ENCODE results near the gene HS3ST6.
"Not testable (repeated sequence)": the region's sequence is repeated elsewhere in the genome, so short reads cannot be mapped to it uniquely, and the experiment has no call there.

Gene HS3ST6

GRCh38 chr16:1946495-1947368 lies 28.5 kb upstream of the HS3ST6 start:
- DNase-seq (ENCODE audit: low read depth), result no peak

- no peak for DNase-seq (ENCODE audit: low read depth)
Observed at GRCh38 chr16:1945559-1946391, 27.6 kb upstream of the HS3ST6 start.

- no peak for DNase-seq (ENCODE audit: low read depth)
Observed at GRCh38 chr16:1944612-1945199, 26.5 kb upstream of the HS3ST6 start.

GRCh38 chr16:1942810-1943726 lies 24.9 kb upstream of the HS3ST6 start, which contains the start of gene MSRB1:
Gene MSRB1 (minus strand): TSS chr16:1943199. CDS start chr16:1943156, 43 bp downstream.
- DNase-seq (ENCODE audit: low read depth), result peak; percentile 98

- DNase-seq (ENCODE audit: low read depth), result no peak
Observed at GRCh38 chr16:1942047-1942809, 24.0 kb upstream of the HS3ST6 start.

- no peak for DNase-seq (ENCODE audit: low read depth)
Observed at GRCh38 chr16:1941162-1942046, 23.2 kb upstream of the HS3ST6 start.

- DNase-seq (ENCODE audit: low read depth), result no peak
Observed at GRCh38 chr16:1940273-1941161, 22.3 kb upstream of the HS3ST6 start.

GRCh38 chr16:1939833-1940232 lies 21.6 kb upstream of the HS3ST6 start:
- not testable (repeated sequence) for DNase-seq (ENCODE audit: low read depth)

- no peak for DNase-seq (ENCODE audit: low read depth)
Observed at GRCh38 chr16:1938910-1939309, 20.7 kb upstream of the HS3ST6 start.

- DNase-seq (ENCODE audit: low read depth), result no peak
Observed at GRCh38 chr16:1938316-1938715, 20.1 kb upstream of the HS3ST6 start.

GRCh38 chr16:1936945-1937479 lies 18.8 kb upstream of the HS3ST6 start:
- no peak for DNase-seq (ENCODE audit: low read depth)

- DNase-seq (ENCODE audit: low read depth), result no peak
Observed at GRCh38 chr16:1933097-1933661, 15.0 kb upstream of the HS3ST6 start.

GRCh38 chr16:1932050-1933028 lies 14.1 kb upstream of the HS3ST6 start:
- DNase-seq (ENCODE audit: low read depth), result no peak

- DNase-seq (ENCODE audit: low read depth), result no peak
Observed at GRCh38 chr16:1930338-1930720, 12.1 kb upstream of the HS3ST6 start.

GRCh38 chr16:1929578-1930337 lies 11.5 kb upstream of the HS3ST6 start:
- DNase-seq (ENCODE audit: low read depth), result peak; percentile 85

GRCh38 chr16:1929105-1929504 lies 10.9 kb upstream of the HS3ST6 start:
- no peak for DNase-seq (ENCODE audit: low read depth)

Measured in stimulated activated CD4-positive, alpha-beta T cell treated with anti-CD3 and anti-CD28 coated beads, Interleukin-2, amount 100 ng/mL, for 4 hours (primary cell).